ENCODE measurements around the gene DCUN1D5. TPM values are rescaled to one million over a fixed set of nuclear protein-coding genes. Genes with fewer than 3 reads are reported as not detected.
A peak's percentile ranks its signal among the peaks of the same experiment; 100 is the strongest.

DCUN1D5 gene
- total and polyA plus RNA-seq, 2 experiments from 2014 or later = 136 to 189 TPM

DNA sequence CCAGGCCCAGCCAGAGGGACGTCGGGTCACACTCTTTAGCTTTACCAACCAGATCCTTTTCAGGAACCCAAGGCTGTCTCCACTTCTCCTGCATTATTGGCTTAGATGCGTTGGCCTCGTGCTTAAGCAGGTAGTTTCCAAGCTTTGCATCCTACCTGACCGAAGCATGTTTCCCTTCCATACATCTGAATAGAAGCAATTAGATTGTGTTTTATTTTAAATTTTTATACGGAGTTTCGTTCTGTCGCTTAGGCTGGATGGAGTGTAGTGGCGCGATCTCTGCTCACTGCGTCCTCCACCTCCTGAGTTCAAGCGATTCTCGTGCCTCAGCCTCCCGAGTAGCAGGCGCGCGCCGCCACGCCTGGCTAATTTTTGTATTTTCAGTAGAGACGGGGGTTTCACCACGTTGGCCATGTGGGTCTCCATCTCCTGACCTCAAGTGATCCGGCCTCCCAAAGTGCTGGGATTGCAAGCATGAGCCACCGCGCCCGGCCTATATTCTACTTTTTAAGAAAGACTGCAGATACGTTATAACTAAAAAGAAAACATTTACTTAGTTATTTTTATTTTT lies 17.9 kb upstream of the DCUN1D5 start:
- Mint-ChIP-seq H3K36me3 (ENCODE audit: low read depth) (peaks cover 11% of the 10 kb centered on the region; the same call in 2 of the 3 replicates), H3K4me3 (peak overlapping the region; percentile 94), H3K9me3 (no peaks in the 10 kb centered on the region), H3K27me3 (ENCODE audit: insufficient read depth, low read depth, poor library complexity) (peaks cover 7% of the 10 kb centered on the region), H3K4me1 (peaks cover 11% of the 10 kb centered on the region; the same call in 2 of the 3 replicates), H3K27ac (peak overlapping the region; percentile 82)
- H3K79me2 ChIP-seq (replicated peaks; ENCODE audit: insufficient read depth) = peaks cover 4% of the 10 kb centered on the region; the same call in 1 of the 2 replicates
- no peak overlapping the region for H3K27ac ChIP-seq (ENCODE audit: low read depth)
- ATAC-seq (peak; percentile 22), DNase-seq (ENCODE audit: low spot score) (no peak)
- H3K36me3 ChIP-seq (ENCODE audit: insufficient read depth) = no peaks in the 10 kb centered on the region
- H3K4me3 ChIP-seq = peak overlapping the region; percentile 89
- no peak for TF ChIP-seq ZNF331 (CRISPR knock-in tag; IDR thresholded peaks at IDR 0.05; ENCODE audit: low read depth)
- no peak for TF ChIP-seq REST (IDR thresholded peaks at IDR 0.05; ENCODE audit: unreplicated experiment)
- TF ChIP-seq CREB1 (CRISPR knock-in tag; IDR thresholded peaks at IDR 0.05; ENCODE audit: low read depth) = no peak
- TF ChIP-seq, protein P1, sequence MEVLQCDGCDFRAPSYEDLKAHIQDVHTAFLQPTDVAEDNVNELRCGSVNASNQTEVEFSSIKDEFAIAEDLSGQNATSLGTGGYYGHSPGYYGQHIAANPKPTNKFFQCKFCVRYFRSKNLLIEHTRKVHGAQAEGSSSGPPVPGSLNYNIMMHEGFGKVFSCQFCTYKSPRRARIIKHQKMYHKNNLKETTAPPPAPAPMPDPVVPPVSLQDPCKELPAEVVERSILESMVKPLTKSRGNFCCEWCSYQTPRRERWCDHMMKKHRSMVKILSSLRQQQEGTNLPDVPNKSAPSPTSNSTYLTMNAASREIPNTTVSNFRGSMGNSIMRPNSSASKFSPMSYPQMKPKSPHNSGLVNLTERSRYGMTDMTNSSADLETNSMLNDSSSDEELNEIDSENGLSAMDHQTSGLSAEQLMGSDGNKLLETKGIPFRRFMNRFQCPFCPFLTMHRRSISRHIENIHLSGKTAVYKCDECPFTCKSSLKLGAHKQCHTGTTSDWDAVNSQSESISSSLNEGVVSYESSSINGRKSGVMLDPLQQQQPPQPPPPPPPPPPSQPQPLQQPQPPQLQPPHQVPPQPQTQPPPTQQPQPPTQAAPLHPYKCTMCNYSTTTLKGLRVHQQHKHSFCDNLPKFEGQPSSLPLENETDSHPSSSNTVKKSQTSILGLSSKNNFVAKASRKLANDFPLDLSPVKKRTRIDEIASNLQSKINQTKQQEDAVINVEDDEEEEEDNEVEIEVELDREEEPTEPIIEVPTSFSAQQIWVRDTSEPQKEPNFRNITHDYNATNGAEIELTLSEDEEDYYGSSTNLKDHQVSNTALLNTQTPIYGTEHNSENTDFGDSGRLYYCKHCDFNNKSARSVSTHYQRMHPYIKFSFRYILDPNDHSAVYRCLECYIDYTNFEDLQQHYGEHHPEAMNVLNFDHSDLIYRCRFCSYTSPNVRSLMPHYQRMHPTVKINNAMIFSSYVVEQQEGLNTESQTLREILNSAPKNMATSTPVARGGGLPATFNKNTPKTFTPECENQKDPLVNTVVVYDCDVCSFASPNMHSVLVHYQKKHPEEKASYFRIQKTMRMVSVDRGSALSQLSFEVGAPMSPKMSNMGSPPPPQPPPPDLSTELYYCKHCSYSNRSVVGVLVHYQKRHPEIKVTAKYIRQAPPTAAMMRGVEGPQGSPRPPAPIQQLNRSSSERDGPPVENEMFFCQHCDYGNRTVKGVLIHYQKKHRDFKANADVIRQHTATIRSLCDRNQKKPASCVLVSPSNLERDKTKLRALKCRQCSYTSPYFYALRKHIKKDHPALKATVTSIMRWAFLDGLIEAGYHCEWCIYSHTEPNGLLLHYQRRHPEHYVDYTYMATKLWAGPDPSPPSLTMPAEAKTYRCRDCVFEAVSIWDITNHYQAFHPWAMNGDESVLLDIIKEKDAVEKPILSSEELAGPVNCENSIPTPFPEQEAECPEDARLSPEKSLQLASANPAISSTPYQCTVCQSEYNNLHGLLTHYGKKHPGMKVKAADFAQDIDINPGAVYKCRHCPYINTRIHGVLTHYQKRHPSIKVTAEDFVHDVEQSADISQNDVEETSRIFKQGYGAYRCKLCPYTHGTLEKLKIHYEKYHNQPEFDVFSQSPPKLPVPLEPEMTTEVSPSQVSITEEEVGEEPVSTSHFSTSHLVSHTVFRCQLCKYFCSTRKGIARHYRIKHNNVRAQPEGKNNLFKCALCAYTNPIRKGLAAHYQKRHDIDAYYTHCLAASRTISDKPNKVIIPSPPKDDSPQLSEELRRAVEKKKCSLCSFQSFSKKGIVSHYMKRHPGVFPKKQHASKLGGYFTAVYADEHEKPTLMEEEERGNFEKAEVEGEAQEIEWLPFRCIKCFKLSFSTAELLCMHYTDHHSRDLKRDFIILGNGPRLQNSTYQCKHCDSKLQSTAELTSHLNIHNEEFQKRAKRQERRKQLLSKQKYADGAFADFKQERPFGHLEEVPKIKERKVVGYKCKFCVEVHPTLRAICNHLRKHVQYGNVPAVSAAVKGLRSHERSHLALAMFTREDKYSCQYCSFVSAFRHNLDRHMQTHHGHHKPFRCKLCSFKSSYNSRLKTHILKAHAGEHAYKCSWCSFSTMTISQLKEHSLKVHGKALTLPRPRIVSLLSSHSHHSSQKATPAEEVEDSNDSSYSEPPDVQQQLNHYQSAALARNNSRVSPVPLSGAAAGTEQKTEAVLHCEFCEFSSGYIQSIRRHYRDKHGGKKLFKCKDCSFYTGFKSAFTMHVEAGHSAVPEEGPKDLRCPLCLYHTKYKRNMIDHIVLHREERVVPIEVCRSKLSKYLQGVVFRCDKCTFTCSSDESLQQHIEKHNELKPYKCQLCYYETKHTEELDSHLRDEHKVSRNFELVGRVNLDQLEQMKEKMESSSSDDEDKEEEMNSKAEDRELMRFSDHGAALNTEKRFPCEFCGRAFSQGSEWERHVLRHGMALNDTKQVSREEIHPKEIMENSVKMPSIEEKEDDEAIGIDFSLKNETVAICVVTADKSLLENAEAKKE (CRISPR knock-in tag; IDR thresholded peaks at IDR 0.05) = no peak
- TF ChIP-seq JUNB (IDR thresholded peaks at IDR 0.05; ENCODE audit: unreplicated experiment) = no peak
- no peak for TF ChIP-seq STAT1 (IDR thresholded peaks at IDR 0.05; ENCODE audit: unreplicated experiment)
- TF ChIP-seq ZNF114 (CRISPR knock-in tag; IDR thresholded peaks at IDR 0.05) = no peak
- TF ChIP-seq NANOG (IDR thresholded peaks at IDR 0.05; ENCODE audit: borderline replicate concordance) = no peak
- TF ChIP-seq EZH2phosphoT487 (IDR thresholded peaks at IDR 0.05; ENCODE audit: unreplicated experiment) = no peak
- H2AFZ ChIP-seq = peak overlapping the region; percentile 95
- no peaks in the 10 kb centered on the region for H3F3A ChIP-seq (replicated peaks; ENCODE audit: low read depth)
- no peaks in the 10 kb centered on the region for H4K20me1 ChIP-seq (replicated peaks; ENCODE audit: insufficient read depth)
- no peaks in the 10 kb centered on the region for H3K27me3 ChIP-seq (ENCODE audit: insufficient read depth)
- peak overlapping the region; percentile 86 for H3K4me2 ChIP-seq
- peaks cover 8% of the 10 kb centered on the region; the same call in 1 of the 2 replicates for H3K4me1 ChIP-seq (ENCODE audit: insufficient read depth)
- no peaks in the 10 kb centered on the region for H3K9me2 ChIP-seq (ENCODE audit: insufficient read depth)
